LNCaP clone FGC (cell line): ENCODE data around the gene STXBP2.

Experiments used
- DNase-seq: peaks from one replicate; pipeline ENCODE4 v3.0.0-alpha.2; 2011; ENCODE audit warnings: low read depth
- H3K4me3 ChIP-seq: 2 replicates; pipeline ENCODE4 v1.5.1; 2011; ENCODE audit warnings: mild to moderate bottlenecking, low read depth, low read length, control low read depth
- TF ChIP-seq, protein P1 (sequence below): IDR thresholded peaks from 2 replicates; pipeline ENCODE4 v1.5.1; 2012; ENCODE audit warnings: mild to moderate bottlenecking; ENCODE audit not compliant: control insufficient read depth, insufficient read depth; ENCODE audit errors: extremely low read depth

STXBP2 gene

DNA sequence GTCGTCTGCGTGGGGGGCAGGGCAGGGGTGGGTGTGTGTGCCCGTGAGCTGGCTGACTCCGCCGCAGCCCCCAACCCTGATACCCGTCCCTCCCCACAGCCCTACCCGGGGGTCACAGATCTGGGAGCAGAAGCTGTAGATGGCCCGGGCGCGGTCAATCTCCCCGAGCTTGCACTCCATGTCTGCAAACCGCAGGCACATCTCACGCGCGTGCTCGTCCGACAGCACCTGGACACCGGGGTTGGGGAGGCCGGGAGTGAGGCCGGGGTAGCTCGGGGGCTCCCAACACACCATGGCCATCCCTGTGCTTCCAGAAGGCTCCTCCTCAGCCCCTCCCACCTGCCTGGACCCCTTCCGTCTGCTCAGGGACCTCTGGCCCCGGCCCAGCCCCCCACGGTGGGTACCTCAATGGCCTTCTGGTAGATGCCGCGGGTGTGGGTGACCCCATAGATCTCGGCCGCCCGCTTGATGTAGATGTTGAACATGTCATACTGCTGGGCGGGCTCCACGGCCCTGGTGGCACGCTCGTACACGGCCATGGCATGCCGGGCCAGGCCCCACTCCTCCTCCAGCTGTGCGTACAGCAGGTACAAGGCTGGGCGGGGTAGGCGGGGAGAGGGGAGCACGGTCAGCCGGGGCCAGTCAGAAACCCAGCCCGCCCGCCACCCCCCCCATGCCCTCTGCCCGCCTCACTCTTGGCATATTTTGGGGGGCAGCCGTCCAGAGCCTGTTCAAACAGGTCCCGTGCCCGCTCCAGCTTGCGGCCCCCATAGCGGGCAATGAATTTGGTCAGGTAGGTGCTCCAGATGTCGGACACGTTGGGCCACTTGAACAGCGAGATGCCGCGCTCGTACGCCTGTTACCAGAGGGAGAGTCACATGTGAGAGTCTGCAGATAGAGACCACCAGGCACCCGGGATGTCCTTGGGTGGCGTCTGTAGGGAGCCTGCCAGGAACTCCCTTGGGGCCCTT, 16.2 kb upstream of the STXBP2 start:
- TF ChIP-seq, protein P1, sequence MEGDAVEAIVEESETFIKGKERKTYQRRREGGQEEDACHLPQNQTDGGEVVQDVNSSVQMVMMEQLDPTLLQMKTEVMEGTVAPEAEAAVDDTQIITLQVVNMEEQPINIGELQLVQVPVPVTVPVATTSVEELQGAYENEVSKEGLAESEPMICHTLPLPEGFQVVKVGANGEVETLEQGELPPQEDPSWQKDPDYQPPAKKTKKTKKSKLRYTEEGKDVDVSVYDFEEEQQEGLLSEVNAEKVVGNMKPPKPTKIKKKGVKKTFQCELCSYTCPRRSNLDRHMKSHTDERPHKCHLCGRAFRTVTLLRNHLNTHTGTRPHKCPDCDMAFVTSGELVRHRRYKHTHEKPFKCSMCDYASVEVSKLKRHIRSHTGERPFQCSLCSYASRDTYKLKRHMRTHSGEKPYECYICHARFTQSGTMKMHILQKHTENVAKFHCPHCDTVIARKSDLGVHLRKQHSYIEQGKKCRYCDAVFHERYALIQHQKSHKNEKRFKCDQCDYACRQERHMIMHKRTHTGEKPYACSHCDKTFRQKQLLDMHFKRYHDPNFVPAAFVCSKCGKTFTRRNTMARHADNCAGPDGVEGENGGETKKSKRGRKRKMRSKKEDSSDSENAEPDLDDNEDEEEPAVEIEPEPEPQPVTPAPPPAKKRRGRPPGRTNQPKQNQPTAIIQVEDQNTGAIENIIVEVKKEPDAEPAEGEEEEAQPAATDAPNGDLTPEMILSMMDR: no peak
- no peak for DNase-seq
- H3K4me3 ChIP-seq: peak overlapping the region; percentile 41

DNA sequence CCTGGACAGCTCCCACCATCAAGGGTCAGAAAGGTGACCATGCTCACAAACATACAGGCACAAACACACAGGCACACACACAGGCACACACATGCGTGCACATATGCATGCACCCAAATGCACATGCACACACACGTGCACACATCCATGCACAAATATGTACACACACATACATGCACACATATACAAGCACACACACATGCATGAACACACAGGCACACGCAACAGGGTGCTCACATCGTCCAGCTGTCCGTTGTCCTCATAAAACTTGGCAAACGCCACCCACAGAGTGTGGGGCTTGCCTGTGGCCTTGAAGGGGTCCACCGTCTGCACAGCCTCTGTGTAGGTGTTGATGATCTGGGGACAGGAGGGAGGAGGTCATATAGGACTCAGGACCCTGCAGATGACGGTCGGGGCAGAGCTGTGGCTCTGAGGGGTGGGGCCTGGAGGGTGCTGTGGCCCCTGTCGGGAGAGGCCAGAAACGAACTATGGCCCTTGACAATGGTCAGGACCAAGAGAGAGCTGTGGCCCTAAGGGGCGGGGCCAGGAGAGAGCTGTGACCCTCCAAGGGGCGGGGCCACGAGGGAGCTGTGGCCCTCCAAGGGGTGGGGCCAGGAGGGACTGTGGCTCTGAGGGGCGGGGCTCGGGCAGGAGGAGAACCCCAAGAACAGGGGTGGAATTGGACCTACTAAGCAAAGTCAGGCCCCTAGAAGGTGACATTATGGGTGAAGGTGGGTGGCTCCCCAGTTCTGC, 13.8 kb upstream of the STXBP2 start:
- TF ChIP-seq, protein P1: no peak

DNA sequence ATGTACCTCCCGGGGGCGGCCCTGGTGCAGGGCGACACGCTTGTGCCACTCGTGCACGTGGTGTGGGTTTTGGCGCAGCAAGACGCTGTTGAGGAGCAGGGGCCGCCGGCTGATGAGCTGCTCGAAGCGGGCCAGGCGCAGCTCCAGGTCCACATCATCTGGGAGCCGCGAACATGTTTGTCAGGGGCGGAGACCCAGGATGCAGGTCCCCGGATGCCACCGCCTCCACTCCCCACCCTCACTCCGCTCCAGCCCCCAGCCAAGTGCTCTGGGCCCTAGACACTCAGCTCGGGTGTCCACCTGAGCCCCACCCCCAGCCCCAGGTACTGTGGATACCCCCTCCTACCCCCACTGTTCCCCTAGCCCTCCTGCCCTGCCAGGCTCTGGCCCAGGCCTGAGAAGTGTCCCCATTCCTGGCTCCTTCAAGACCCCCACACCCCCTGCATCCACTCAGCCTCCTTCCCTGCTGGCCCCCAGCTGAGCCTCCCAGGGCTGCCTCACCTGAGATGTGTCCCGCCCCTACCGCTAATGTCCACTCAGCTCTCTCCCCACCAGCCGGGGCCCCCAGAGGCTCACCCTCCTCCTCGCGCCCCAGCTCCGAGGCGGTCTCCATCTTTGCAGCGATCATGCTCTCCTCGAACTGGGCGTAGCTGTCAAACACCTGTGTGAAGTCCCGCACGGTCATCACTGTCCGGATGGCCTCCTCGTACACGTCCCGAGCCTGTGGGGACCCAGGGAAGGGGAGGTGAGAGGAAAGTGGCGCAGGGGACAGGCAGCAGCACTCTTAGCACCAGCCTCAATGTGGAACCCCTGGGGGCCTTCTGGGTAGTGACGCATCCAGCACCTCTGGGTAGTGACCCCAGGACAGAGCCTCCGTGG, 12.9 kb upstream of the STXBP2 start:
- TF ChIP-seq, protein P1: no peak
- no peak for DNase-seq
- H3K4me3 ChIP-seq: no peak overlapping the region

More for the DNA sequence above, 13.8 kb upstream of the STXBP2 start:
- no peak for DNase-seq
- H3K4me3 ChIP-seq: no peak overlapping the region

DNA sequence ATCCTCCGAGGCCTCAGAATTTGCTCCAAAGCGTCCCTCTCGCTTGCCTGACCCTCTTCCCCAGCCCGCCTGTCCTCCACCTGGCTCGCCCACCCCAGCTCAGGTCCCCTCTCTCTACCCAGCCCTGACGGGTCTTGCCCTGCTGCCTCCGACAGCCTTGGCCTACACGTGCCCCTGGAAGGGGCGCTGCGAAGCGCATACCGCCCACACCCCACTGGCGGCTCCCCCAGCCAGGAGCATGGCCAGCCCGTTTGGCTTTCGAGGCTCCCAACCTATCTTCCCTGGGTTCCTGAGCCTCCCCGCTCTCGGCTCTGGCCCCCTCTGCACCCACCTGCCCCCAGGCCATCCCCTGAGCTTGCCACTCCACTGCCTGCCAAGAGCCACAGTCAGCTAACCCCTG, 12.1 kb upstream of the STXBP2 start:
- no peak overlapping the region for H3K4me3 ChIP-seq
- TF ChIP-seq, protein P1: no peak
- no peak for DNase-seq

DNA sequence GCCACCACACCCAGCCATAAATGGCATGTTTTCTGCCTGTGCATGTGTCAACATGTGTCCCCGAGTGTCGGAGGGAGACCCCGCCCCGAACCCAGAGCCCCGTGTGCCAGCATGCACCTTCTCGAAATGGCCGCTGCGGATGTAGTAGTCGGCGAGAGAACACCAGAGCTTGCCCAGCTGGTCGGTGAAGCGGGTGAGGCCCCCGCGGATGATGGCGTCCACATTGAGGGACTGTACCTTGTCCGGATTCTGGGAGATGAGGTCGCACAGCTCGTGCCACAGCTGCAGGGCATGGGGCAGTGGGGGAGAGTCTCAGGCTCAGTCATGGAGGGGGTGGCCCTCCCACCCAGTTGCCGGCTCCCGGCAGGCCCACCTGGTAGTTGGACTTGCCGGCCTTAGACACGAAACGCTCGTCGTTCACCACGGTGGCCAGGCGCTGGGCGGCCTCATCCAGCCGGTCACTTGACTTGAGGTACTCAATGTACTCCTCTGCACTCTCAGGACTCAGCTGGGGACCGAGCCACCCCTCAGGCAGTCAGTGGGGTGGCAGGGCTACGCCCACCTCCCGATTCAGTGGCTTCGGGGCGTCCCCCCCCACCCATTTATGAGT, 11.0 kb upstream of the STXBP2 start:
- no peak for DNase-seq
- TF ChIP-seq, protein P1: no peak
- no peak overlapping the region for H3K4me3 ChIP-seq

DNA sequence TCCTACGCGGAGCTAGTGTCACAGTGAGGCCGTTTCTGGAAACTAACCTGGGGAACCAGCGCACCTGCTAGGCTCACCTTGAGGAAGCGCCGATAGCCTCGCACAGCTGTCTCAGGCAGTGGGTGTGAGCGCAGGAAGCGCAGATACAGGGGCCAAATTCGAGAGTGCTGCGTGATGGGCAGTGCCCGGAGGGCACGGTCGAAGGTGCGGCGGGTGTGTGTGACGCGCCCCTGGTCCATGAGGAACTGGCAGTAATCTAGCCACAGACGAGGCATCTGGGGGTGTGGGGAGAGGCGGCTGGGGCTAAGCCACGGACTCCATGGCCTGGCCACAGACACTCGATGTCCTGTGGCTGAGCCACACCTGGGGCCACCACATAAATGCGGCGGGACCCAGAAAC, 9.7 kb upstream of the STXBP2 start:
- DNase-seq: no peak
- TF ChIP-seq, protein P1: no peak

More for the DNA sequence above, 9.7 kb upstream of the STXBP2 start:
- H3K4me3 ChIP-seq: no peak overlapping the region
